Liver (tissue), 9 donors: ENCODE results near the gene DUSP16. TPM values are rescaled to one million over a fixed set of nuclear protein-coding genes. Genes with fewer than 3 reads are reported as not detected.

Experiments used
- DNase-seq: peaks from one replicate; pipeline ENCODE4 v3.0.0-alpha.2; 2017; ENCODE audit warnings: low spot score
- H3K27ac ChIP-seq, 2 donors: one replicate each; pipeline ENCODE4 v1.7.0; 2013; ENCODE audit warnings: inconsistent platforms in 2 of 2, low read length in 2 of 2, control low read depth in 1 of 2, low read depth in 1 of 2, mild to moderate bottlenecking in 1 of 2
- H3K27me3 ChIP-seq, 4 donors: one replicate each; pipeline versions ENCODE4 v1.6.1 to v1.7.0; 2013; ENCODE audit warnings: low read length in 3 of 4, inconsistent platforms in 1 of 4, mild to moderate bottlenecking in 1 of 4, moderate library complexity in 1 of 4; ENCODE audit not compliant: control insufficient read depth in 4 of 4, insufficient read depth in 4 of 4
- H3K36me3 ChIP-seq, 4 donors: one replicate each; pipeline versions ENCODE4 v1.6.1 to v1.7.0; 2013; ENCODE audit warnings: low read length in 3 of 4, mild to moderate bottlenecking in 3 of 4, low read depth in 1 of 4, moderate library complexity in 1 of 4; ENCODE audit not compliant: control insufficient read depth in 4 of 4, insufficient read depth in 3 of 4
- H3K4me1 ChIP-seq, 4 donors: one replicate each; pipeline versions ENCODE4 v1.6.1 to v1.7.0; 2013; ENCODE audit warnings: low read length in 3 of 4, mild to moderate bottlenecking in 3 of 4, moderate library complexity in 1 of 4; ENCODE audit not compliant: control insufficient read depth in 4 of 4, insufficient read depth in 4 of 4
- H3K4me3 ChIP-seq, 3 donors: one replicate each; pipeline versions ENCODE4 v1.6.1 to v1.7.0; 2013; ENCODE audit warnings: low read length in 3 of 3, control low read depth in 1 of 3, low read depth in 1 of 3, mild to moderate bottlenecking in 1 of 3
- H3K9ac ChIP-seq, 2 donors: one replicate each; pipeline ENCODE4 v1.7.0; 2013; ENCODE audit warnings: low read length in 2 of 2, mild to moderate bottlenecking in 2 of 2, moderate library complexity in 2 of 2, control low read depth in 1 of 2, low read depth in 1 of 2
- H3K9me3 ChIP-seq, 4 donors: one replicate each; pipeline versions ENCODE4 v1.6.1 to v1.7.0; 2013; ENCODE audit warnings: low read length in 3 of 4; ENCODE audit not compliant: control insufficient read depth in 4 of 4
- CTCF ChIP-seq: fragments of 150-350 bp; IDR thresholded peaks from 2 replicates; pipeline ENCODE4 v1.5.1; 2017; ENCODE audit warnings: improper control_type of control experiment, low read depth, low read length; ENCODE audit not compliant: missing input control
- EGR1 ChIP-seq, 2 donors: IDR thresholded peaks; 2 replicates each; pipeline ENCODE4 v1.6.1; 2016 to 2018; ENCODE audit warnings: antibody characterized with exemption in 2 of 2, low read depth in 2 of 2
- FOXA1 ChIP-seq: IDR thresholded peaks from 2 replicates; pipeline ENCODE4 v1.6.1; 2016; ENCODE audit warnings: antibody characterized with exemption
- FOXA2 ChIP-seq: IDR thresholded peaks from 2 replicates; pipeline ENCODE4 v1.6.1; 2016; ENCODE audit warnings: antibody characterized with exemption
- GABPA ChIP-seq, 2 donors: IDR thresholded peaks in 1 of 2; conservative IDR thresholded peaks in 1 of 2; 2 replicates each; pipeline ENCODE4 v1.6.1; 2016; ENCODE audit warnings: antibody characterized with exemption in 2 of 2, mild to moderate bottlenecking in 1 of 2, moderate library complexity in 1 of 2
- HNF4A ChIP-seq, 2 donors: conservative IDR thresholded peaks; 2 replicates each; pipeline ENCODE4 v1.6.1; 2016; ENCODE audit warnings: antibody characterized with exemption in 2 of 2, mild to moderate bottlenecking in 2 of 2
- HNF4G ChIP-seq: IDR thresholded peaks from 2 replicates; pipeline ENCODE4 v1.6.1; 2016; ENCODE audit warnings: antibody characterized with exemption
- JUND ChIP-seq, 2 donors: IDR thresholded peaks; 2 replicates each; pipeline ENCODE4 v1.6.1; 2016; ENCODE audit warnings: antibody characterized with exemption in 2 of 2
- MAX ChIP-seq: IDR thresholded peaks from 2 replicates; pipeline ENCODE4 v1.6.1; 2016; ENCODE audit warnings: antibody characterized with exemption
- NR2F2 ChIP-seq: IDR thresholded peaks from 2 replicates; pipeline ENCODE4 v1.6.1; 2016; ENCODE audit warnings: antibody characterized with exemption
- RAD21 ChIP-seq, 2 donors: IDR thresholded peaks; 2 replicates each; pipeline ENCODE4 v1.6.1; 2016; ENCODE audit warnings: antibody characterized with exemption in 2 of 2, mild to moderate bottlenecking in 2 of 2
- REST ChIP-seq: IDR thresholded peaks from 2 replicates; pipeline ENCODE4 v1.6.1; 2016; ENCODE audit warnings: antibody characterized with exemption, mild to moderate bottlenecking
- RXRA ChIP-seq, 2 donors: IDR thresholded peaks; 2 replicates each; pipeline ENCODE4 v1.6.1; 2017 to 2018; ENCODE audit warnings: antibody characterized with exemption in 2 of 2, mild to moderate bottlenecking in 1 of 2
- SP1 ChIP-seq: IDR thresholded peaks from 2 replicates; pipeline ENCODE4 v1.6.1; 2018; ENCODE audit warnings: antibody characterized with exemption, mild to moderate bottlenecking
- TAF1 ChIP-seq: conservative IDR thresholded peaks from 2 replicates; pipeline ENCODE4 v1.6.1; 2016; ENCODE audit warnings: antibody characterized with exemption, mild to moderate bottlenecking
- YY1 ChIP-seq: IDR thresholded peaks from 2 replicates; pipeline ENCODE4 v1.6.1; 2016; ENCODE audit warnings: antibody characterized with exemption, mild to moderate bottlenecking
- WGBS: extraction: QIAGEN DNeasy Blood & Tissue Kit; methylation state at CpG from one replicate; pipeline ENCODE4 v1.1.7; 2013; 5-methylcytosine and 5-hydroxymethylcytosine counted together
- polyA plus RNA-seq, 2 donors: library from polyadenylated mRNA; stranded (reverse) in 1 of 2; unstranded in 1 of 2; fragments of 200-250 nt in 1 of 2; fragments of >200 nt in 1 of 2; fragmentation: Nextera tagmentation in 1 of 2; extraction: Ambion mirVana in 1 of 2; gene quantifications; one replicate each; pipeline versions ENCODE4 v1.2.1 to v1.2.3, GENCODE V29; 2013 to 2015
- total RNA-seq, 2 donors: library from RNA; depleted of rRNA; stranded (reverse); fragments of >200 nt; gene quantifications; one replicate each; pipeline ENCODE4 v1.2.3, GENCODE V29; 2014
- TF ChIP-seq, protein P1 (sequence below): IDR thresholded peaks from 2 replicates; pipeline ENCODE4 v1.6.1; 2016; ENCODE audit warnings: antibody characterized with exemption
- TF ChIP-seq, protein P2 (sequence below): IDR thresholded peaks from 2 replicates; pipeline ENCODE4 v1.6.1; 2016; ENCODE audit warnings: antibody characterized with exemption
- donor health status: healthy.
- donor health status: healthy.
- donor health status: healthy.
- donor health status: healthy.
- donor health status: healthy.

Gene DUSP16
- total and polyA plus RNA-seq, 4 donors, result 7.8 to 56.4 (median 19.1) TPM

DNA sequence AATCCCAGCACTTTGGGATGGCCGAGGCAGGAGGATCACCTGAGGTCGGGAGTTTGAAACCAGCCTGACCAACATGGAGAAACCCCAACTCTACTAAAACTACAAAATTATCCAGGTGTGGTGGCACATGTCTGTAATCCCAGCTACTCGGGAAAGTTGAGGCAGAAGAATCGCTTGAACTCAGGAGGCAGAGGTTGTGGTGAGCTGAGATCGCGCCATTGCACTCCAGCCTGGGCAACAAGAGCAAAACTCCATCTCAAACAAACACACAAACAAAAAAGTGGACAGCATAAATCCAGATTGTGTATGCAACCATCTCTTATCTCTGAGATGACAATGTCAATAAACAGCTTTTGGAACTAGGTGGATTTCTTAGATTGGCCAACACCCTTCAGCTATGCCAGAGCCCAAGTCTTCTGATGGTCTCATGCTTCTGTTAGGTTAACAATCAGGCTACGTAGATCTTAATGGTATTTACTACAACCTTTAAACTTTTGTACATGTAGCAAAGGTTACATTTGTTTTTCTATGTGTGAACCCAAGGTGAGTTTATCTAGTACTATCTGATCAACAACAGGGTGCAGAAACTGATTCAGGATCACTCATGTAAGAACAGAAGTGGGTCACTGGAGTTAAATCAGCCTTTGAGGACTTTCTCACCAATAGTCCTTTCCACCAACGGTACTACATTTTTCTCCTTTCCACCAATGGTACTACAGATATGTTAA, 73.7 kb downstream of the DUSP16 start:
- Histone ChIP-seq H3K36me3 (peaks cover 0 to 5% (median 3%) of the 10 kb centered on the region in 4 donors), H3K4me3 (no peak overlapping the region), H3K4me1 (peaks cover 2 to 21% (median 6%) of the 10 kb centered on the region in 4 donors), H3K27ac (peak overlapping the region; percentile 83 to 92), H3K9ac (peak overlapping the region in 1 of 2 donors; percentile 23), H3K27me3 (no peaks in the 10 kb centered on the region), H3K9me3 (no peaks in the 10 kb centered on the region)
- WGBS, result 52% methylated on average over 8 of the region's 8 CpGs
- TF ChIP-seq EGR1 (IDR thresholded peaks at IDR 0.05; ENCODE audit: low read depth in 2 of 2) (peak; percentile 12 to 60), HNF4A (conservative IDR thresholded peaks at IDR 0.05) (peak; percentile 98 to 99), TAF1 (peak; percentile 25), FOXA1 (peak; percentile 78), YY1 (peak; percentile 91), REST (peak; percentile 84), NR2F2 (peak; percentile 80), RAD21 (IDR thresholded peaks at IDR 0.05) (peak; percentile 63 to 68), JUND (IDR thresholded peaks at IDR 0.05) (peak; percentile 95 to 96), FOXA2 (peak; percentile 95), HNF4G (peak; percentile 94), MAX (peak; percentile 86), CTCF (no peak), SP1 (peak; percentile 99), RXRA (IDR thresholded peaks at IDR 0.05) (peak; percentile 99), GABPA (IDR thresholded peaks at IDR 0.05 in 1 of 2, conservative IDR thresholded peaks at IDR 0.05 in 1 of 2) (peak in 1 of 2 donors; percentile 51)
- TF ChIP-seq, protein P1, sequence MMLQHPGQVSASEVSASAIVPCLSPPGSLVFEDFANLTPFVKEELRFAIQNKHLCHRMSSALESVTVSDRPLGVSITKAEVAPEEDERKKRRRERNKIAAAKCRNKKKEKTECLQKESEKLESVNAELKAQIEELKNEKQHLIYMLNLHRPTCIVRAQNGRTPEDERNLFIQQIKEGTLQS, result peak; percentile 76
- TF ChIP-seq, protein P2, sequence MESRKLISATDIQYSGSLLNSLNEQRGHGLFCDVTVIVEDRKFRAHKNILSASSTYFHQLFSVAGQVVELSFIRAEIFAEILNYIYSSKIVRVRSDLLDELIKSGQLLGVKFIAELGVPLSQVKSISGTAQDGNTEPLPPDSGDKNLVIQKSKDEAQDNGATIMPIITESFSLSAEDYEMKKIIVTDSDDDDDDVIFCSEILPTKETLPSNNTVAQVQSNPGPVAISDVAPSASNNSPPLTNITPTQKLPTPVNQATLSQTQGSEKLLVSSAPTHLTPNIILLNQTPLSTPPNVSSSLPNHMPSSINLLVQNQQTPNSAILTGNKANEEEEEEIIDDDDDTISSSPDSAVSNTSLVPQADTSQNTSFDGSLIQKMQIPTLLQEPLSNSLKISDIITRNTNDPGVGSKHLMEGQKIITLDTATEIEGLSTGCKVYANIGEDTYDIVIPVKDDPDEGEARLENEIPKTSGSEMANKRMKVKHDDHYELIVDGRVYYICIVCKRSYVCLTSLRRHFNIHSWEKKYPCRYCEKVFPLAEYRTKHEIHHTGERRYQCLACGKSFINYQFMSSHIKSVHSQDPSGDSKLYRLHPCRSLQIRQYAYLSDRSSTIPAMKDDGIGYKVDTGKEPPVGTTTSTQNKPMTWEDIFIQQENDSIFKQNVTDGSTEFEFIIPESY, result peak; percentile 92
- no peak for DNase-seq
